Endodermal cell (in vitro differentiated cells): ENCODE results near the gene PANK3. TPM values are rescaled to one million over a fixed set of nuclear protein-coding genes. Genes with fewer than 3 reads are reported as not detected.
A peak's percentile ranks its signal among the peaks of the same experiment; 100 is the strongest.

Experiments
- DNase-seq: peaks from one replicate; pipeline ENCODE4 v3.0.0-alpha.2; 2017
- H3K27ac ChIP-seq: 2 replicates; pipeline ENCODE4 v1.5.1; 2013; ENCODE audit warnings: mild to moderate bottlenecking, low read depth, low read length, moderate library complexity
- H3K27me3 ChIP-seq: 2 replicates; pipeline ENCODE4 v1.6.1; 2013; ENCODE audit warnings: mild to moderate bottlenecking, low read length, moderate library complexity; ENCODE audit not compliant: insufficient read depth, control insufficient read depth, poor library complexity, severe bottlenecking
- H3K36me3 ChIP-seq: 2 replicates; pipeline ENCODE4 v1.7.0; 2013; ENCODE audit warnings: mild to moderate bottlenecking, low read length, moderate library complexity; ENCODE audit not compliant: control insufficient read depth, insufficient read depth
- H3K4me1 ChIP-seq: one replicate; pipeline ENCODE4 v1.7.0; 2013; ENCODE audit warnings: low read length; ENCODE audit not compliant: control insufficient read depth, insufficient read depth
- H3K4me3 ChIP-seq: 2 replicates; pipeline ENCODE4 v1.5.1; 2013; ENCODE audit warnings: mild to moderate bottlenecking, low read length, moderate library complexity
- H3K9ac ChIP-seq: 2 replicates; pipeline ENCODE4 v1.6.1; 2013; ENCODE audit warnings: mild to moderate bottlenecking, low read length, moderate library complexity; ENCODE audit not compliant: poor library complexity, severe bottlenecking; ENCODE audit errors: extremely low read depth
- H3K9me3 ChIP-seq: 2 replicates; pipeline ENCODE4 v1.6.1; 2013; ENCODE audit warnings: mild to moderate bottlenecking, low read length, moderate library complexity; ENCODE audit not compliant: control insufficient read depth
- H3K27ac Mint-ChIP-seq: 2 replicates; pipeline ENCODE4 v1.8.0; 2020; ENCODE audit warnings: mixed read lengths
- H3K27me3 Mint-ChIP-seq: 2 replicates; pipeline ENCODE4 v1.8.0; 2021; ENCODE audit warnings: mild to moderate bottlenecking, mixed read lengths; ENCODE audit not compliant: insufficient read depth
- H3K36me3 Mint-ChIP-seq: 2 replicates; pipeline ENCODE4 v1.8.0; 2020; ENCODE audit warnings: low read depth, mixed read lengths
- H3K4me1 Mint-ChIP-seq: 2 replicates; pipeline ENCODE4 v1.8.0; 2020; ENCODE audit warnings: mixed read lengths
- H3K4me3 Mint-ChIP-seq: 2 replicates; pipeline ENCODE4 v1.8.0; 2020; ENCODE audit warnings: mild to moderate bottlenecking, moderate library complexity, mixed read lengths
- H3K9me3 Mint-ChIP-seq: 2 replicates; pipeline ENCODE4 v1.8.0; 2020; ENCODE audit warnings: mild to moderate bottlenecking, mixed read lengths
- whole genome bisulfite sequencing, 2 experiments: methylation state at CpG; one replicate each; pipeline versions ENCODE4 v1.1.5 to v1.1.7; 2013; ENCODE audit warnings: missing lambda C conversion rate in 2 of 2, mixed read lengths in 1 of 2; ENCODE audit not compliant: insufficient coverage in 1 of 2, insufficient read length in 1 of 2; 5-methylcytosine and 5-hydroxymethylcytosine counted together
- total RNA-seq, 2 donors: library from RNA; stranded (reverse); fragmentation: NEBNext Ultra II Directional in 1 of 2; extraction: Animal tissue kit (Norgen Biotek cat#: 25700) in 1 of 2; gene quantifications; 2 replicates in 1 of 2; 3 replicates in 1 of 2; pipeline ENCODE4 v1.2.1, GENCODE V29; 2021
- TF ChIP-seq, protein P1 (sequence below): fragments of 200-600 bp; sonication (generic); conservative IDR thresholded peaks from 2 replicates; pipeline ENCODE4 v1.5.0; 2021; ENCODE audit warnings: antibody characterized with exemption, mild to moderate bottlenecking

PANK3 gene
- total RNA-seq, 2 donors from 2014 or later = 101 to 111 TPM

DNA sequence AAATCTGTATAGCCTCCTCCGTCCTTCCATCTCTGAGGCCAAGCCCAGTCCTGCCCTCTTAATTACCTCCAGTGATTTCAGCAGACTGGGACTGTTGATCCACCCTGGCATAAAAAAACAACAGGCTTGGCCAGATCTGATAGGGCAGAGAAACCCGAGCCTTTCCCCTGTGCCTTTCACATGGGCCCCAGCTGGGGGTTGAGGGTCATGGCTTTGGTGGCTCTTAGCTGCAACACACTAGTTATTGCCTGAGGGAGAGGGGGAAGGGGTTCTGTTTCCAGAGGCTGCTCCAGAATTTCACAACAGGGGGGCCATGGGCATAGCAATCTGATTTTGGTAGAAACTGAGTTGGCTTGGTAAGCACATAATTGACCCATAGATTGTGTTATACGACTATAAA lies 21.2 kb upstream of the PANK3 start:
- H3K9me3 Mint-ChIP-seq = no peaks in the 10 kb centered on the region
- no peak overlapping the region for H3K27ac Mint-ChIP-seq
- peaks cover 6% of the 10 kb centered on the region for H3K4me1 Mint-ChIP-seq
- no peaks in the 10 kb centered on the region for H3K36me3 ChIP-seq
- H3K27me3 Mint-ChIP-seq = peaks cover 25% of the 10 kb centered on the region
- DNase-seq = peak; percentile 78
- H3K27me3 ChIP-seq = peaks cover 7% of the 10 kb centered on the region
- no peaks in the 10 kb centered on the region for H3K36me3 Mint-ChIP-seq
- WGBS, 2 experiments = 50 to 68% methylated on average over 1 to 2 of the region's 3 CpGs
- H3K4me3 Mint-ChIP-seq = no peak overlapping the region
- TF ChIP-seq, protein P1, sequence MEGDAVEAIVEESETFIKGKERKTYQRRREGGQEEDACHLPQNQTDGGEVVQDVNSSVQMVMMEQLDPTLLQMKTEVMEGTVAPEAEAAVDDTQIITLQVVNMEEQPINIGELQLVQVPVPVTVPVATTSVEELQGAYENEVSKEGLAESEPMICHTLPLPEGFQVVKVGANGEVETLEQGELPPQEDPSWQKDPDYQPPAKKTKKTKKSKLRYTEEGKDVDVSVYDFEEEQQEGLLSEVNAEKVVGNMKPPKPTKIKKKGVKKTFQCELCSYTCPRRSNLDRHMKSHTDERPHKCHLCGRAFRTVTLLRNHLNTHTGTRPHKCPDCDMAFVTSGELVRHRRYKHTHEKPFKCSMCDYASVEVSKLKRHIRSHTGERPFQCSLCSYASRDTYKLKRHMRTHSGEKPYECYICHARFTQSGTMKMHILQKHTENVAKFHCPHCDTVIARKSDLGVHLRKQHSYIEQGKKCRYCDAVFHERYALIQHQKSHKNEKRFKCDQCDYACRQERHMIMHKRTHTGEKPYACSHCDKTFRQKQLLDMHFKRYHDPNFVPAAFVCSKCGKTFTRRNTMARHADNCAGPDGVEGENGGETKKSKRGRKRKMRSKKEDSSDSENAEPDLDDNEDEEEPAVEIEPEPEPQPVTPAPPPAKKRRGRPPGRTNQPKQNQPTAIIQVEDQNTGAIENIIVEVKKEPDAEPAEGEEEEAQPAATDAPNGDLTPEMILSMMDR = no peak
- no peak overlapping the region for H3K27ac ChIP-seq
- H3K4me3 ChIP-seq = no peak overlapping the region
- H3K9ac ChIP-seq = no peak overlapping the region
- no peaks in the 10 kb centered on the region for H3K9me3 ChIP-seq
- H3K4me1 ChIP-seq = no peaks in the 10 kb centered on the region

DNA sequence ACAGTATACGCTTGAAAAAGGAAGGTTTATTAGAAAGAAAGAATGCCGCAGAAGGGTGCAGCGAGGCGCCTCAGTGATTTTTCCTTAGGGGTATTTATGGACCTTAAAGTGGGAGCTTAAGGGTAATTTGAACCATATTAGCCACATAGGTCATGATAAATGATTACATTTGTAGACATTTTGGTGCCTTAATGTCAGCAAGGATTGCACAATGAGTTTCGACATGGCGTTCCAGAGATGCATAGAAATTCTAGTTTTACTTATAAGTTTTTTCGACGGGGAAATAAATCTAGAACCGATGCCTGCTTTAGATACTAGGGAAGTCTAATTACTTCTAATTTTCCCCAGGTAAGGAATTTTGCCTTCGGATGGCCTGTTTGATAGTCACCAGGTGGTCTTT lies 20.7 kb upstream of the PANK3 start:
- Mint-ChIP-seq H3K27ac (no peak overlapping the region), H3K27me3 (peaks cover 31% of the 10 kb centered on the region), H3K36me3 (no peaks in the 10 kb centered on the region), H3K4me1 (peaks cover 6% of the 10 kb centered on the region), H3K9me3 (no peaks in the 10 kb centered on the region), H3K4me3 (no peak overlapping the region)
- WGBS, 2 experiments = 92 to 98% methylated on average over 10 of the region's 10 CpGs
- no peaks in the 10 kb centered on the region for H3K9me3 ChIP-seq
- H3K27me3 ChIP-seq = peaks cover 7% of the 10 kb centered on the region
- H3K4me1 ChIP-seq = no peaks in the 10 kb centered on the region
- TF ChIP-seq, protein P1 = no peak
- no peak overlapping the region for H3K4me3 ChIP-seq
- H3K9ac ChIP-seq = no peak overlapping the region
- no peak for DNase-seq
- H3K36me3 ChIP-seq = no peaks in the 10 kb centered on the region
- H3K27ac ChIP-seq = no peak overlapping the region

DNA sequence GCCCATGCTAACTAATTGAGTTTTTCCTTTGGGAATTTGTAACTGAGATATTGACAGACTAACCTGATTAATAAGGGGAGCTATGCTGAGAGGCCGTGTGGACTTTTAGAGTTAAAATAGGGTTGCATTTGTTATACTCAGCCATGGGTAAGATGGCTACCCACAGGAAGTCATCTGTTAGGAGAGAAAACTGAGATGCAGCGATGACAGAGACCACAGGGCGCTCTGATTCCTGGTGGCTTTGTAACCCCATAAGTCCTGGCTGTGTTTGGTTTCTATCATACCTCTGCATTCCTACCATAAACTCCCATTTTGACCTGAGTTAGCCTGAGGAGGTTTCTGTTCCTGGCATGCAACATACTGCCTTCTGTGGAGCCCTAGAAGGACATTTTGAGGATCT lies 19.5 kb upstream of the PANK3 start:
- 91 to 96% methylated on average over 2 to 3 of the region's 3 CpGs for WGBS, 2 experiments
- no peak overlapping the region for H3K9ac ChIP-seq
- Mint-ChIP-seq H3K9me3 (no peaks in the 10 kb centered on the region), H3K27me3 (peaks cover 43% of the 10 kb centered on the region), H3K4me3 (no peak overlapping the region), H3K36me3 (no peaks in the 10 kb centered on the region), H3K27ac (no peak overlapping the region), H3K4me1 (peaks cover 9% of the 10 kb centered on the region)
- no peaks in the 10 kb centered on the region for H3K9me3 ChIP-seq
- no peak for DNase-seq
- H3K27me3 ChIP-seq = peaks cover 7% of the 10 kb centered on the region
- TF ChIP-seq, protein P1 = no peak
- no peak overlapping the region for H3K27ac ChIP-seq
- no peaks in the 10 kb centered on the region for H3K36me3 ChIP-seq
- H3K4me3 ChIP-seq = no peak overlapping the region
- H3K4me1 ChIP-seq = no peaks in the 10 kb centered on the region
